Choroid plexus epithelial cell (primary cell): Measurements from ENCODE around the gene CCSER1.

Experiments used
- DNase-seq: peaks from one replicate; pipeline ENCODE4 v3.0.0-alpha.2; 2010; ENCODE audit warnings: low read depth
- H3K4me3 ChIP-seq: 2 replicates; pipeline ENCODE4 v1.5.1; 2011; ENCODE audit warnings: low read depth, mild to moderate bottlenecking, control low read depth, low read length, moderate library complexity
- TF ChIP-seq, protein P1 (sequence below): conservative IDR thresholded peaks from 2 replicates; pipeline ENCODE4 v1.5.1; 2011; ENCODE audit warnings: low read depth, mild to moderate bottlenecking, control low read depth, inconsistent platforms, low read length, moderate library complexity

The CCSER1 gene

DNA sequence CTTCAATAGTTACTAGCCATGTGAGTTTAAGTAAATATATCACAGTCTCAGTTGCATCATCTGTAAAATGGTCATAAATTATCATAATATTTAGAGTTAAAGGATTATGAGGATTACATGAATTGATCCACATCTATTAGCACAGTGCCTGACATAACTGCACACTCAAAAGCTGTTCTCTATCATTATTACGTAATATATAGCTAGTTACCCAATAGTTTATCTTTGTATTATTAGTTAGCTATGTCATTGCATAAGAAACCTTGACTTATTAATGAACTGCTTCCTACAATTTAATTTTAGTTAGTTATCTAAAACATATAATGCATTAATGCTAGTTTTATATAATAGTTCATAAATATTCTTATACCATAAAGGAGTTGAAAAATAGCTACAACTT is 1099.7 kb downstream of the CCSER1 start:
- TF ChIP-seq, protein P1, sequence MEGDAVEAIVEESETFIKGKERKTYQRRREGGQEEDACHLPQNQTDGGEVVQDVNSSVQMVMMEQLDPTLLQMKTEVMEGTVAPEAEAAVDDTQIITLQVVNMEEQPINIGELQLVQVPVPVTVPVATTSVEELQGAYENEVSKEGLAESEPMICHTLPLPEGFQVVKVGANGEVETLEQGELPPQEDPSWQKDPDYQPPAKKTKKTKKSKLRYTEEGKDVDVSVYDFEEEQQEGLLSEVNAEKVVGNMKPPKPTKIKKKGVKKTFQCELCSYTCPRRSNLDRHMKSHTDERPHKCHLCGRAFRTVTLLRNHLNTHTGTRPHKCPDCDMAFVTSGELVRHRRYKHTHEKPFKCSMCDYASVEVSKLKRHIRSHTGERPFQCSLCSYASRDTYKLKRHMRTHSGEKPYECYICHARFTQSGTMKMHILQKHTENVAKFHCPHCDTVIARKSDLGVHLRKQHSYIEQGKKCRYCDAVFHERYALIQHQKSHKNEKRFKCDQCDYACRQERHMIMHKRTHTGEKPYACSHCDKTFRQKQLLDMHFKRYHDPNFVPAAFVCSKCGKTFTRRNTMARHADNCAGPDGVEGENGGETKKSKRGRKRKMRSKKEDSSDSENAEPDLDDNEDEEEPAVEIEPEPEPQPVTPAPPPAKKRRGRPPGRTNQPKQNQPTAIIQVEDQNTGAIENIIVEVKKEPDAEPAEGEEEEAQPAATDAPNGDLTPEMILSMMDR, result no peak
- no peak for DNase-seq
- no peak overlapping the region for H3K4me3 ChIP-seq

DNA sequence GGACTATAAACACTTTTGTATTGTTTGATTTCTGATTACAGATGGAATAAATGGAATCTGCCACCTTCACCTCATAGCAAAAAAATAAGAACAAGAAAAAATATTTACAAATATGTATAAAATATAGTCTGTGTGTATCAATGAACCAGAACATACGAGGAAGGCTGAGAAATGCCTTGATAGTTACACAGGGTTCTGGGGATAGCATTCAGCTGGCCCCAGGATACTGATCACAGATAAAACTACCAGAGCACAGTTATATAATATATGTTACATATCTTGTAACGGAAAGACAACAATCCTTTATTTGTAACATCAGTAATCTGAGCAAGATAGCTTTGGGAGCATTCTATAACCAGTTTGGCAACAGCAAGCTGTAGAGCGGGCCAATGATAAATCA is 1101.5 kb downstream of the CCSER1 start:
- TF ChIP-seq, protein P1, result no peak
- no peak for DNase-seq
- H3K4me3 ChIP-seq, result no peak overlapping the region

DNA sequence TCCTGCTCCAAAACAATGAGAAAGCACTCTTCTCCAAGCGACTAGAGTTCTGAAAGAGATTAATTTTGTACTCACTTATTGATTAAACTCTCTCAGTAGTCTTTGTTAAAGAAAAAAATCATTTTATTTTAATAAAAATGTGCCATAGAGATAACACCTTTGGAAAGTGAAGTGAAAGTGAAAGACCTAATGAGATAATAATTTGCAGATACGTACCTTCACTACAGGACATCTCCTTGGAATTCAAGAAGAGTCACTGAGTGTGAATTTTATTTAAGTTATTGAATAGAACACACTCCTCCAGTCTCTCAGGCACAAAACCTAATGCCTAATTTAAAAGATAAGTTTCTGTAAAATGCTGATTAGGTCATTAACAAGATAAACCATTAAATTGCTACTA is 1106.0 kb downstream of the CCSER1 start:
- H3K4me3 ChIP-seq, result no peak overlapping the region
- TF ChIP-seq, protein P1, result no peak
- no peak for DNase-seq

DNA sequence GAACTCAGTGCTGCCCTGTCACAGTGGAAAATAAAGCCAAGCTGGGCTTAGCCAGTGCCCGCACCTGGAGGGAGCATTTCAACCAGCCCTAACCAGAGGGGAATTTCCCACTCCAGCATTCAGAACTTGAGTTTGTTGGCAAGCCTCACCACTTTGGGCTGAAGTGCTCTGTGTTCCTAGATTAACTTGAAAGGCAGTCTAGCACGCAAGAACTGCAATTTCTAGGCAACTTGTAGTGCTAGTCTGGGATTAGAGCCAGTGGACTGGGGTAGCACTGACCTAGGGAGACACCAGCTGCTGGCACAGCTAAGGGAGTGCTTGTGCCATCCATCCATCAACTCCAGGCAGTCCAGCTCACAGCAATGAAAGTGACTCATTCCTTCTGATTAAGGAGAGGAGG is 1115.9 kb downstream of the CCSER1 start:
- DNase-seq, result no peak
- TF ChIP-seq, protein P1, result no peak
- H3K4me3 ChIP-seq, result no peak overlapping the region

DNA sequence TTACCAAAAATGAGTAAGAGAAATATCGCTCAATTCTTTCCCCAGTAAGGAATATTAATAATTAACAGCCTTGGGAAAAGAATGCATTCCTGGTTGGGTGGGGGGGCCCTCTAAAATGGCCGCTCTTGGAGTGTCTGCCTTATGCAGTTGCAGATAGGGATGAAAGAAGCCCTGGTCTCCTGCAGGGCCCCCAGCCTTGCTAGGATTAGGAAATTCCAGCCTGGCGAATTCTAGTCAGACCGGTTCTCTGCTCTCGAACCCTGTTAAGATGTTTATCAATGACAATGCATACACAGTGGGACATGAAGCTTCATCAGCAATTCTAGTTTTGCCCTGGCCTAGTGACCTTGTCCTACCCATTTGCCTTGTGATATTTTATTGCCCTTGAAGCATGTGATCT is 1128.8 kb downstream of the CCSER1 start:
- DNase-seq, result no peak
- no peak overlapping the region for H3K4me3 ChIP-seq
- TF ChIP-seq, protein P1, result no peak

DNA sequence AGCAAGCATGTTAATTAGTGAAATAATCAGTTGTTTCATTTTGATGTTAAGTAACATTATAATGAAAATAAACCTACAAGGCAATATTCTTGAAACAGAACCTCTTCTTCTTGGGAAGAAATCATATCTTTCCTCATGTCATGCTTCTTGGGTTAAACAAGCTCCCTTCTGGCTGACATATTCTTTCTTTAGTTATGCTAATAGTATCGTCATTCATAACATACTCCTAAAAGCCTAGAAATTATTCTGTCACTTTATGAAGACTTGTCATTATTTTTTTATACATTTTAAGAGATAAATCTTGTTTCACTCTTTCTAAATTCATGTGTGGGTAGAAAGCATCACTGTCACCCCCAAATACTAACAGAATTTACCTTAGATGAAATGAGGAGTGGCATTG is 1129.6 kb downstream of the CCSER1 start:
- no peak overlapping the region for H3K4me3 ChIP-seq
- TF ChIP-seq, protein P1, result no peak
- DNase-seq, result no peak

DNA sequence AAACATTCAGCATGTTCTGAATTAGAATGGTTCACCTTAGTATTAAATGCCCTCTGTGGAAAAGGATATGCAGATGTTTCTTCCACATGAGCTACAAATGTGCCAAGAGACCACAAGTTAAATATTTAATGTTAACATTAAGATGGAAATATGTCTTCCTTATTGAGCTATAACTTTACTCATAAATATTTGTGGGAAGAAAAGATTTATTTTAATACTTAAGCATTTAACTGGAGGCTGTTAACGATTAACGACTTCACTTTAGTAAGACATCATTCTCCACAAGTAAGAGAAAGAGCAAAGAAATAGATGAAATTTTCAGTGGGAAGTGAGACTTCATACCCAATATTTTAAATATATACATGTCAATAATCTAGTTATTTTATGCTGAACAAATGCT is 1130.5 kb downstream of the CCSER1 start:
- TF ChIP-seq, protein P1, result no peak
- H3K4me3 ChIP-seq, result no peak overlapping the region
- DNase-seq, result no peak
